Panc1 (cell line): ENCODE data around the gene TIGIT.

ENCODE experiments used
- CTCF ChIP-seq: fragments of 450-650 bp; IDR thresholded peaks from 2 replicates; pipeline ENCODE4 v1.5.1; 2017; ENCODE audit warnings: mild to moderate bottlenecking
- POLR2AphosphoS5 ChIP-seq: IDR thresholded peaks from 2 replicates; pipeline ENCODE4 v1.6.1; 2012; ENCODE audit warnings: mild to moderate bottlenecking, low read depth, low read length, moderate library complexity
- REST ChIP-seq, 2 experiments: IDR thresholded peaks; 2 replicates each; pipeline ENCODE4 v1.6.1; 2011 to 2012; ENCODE audit warnings: low read depth in 2 of 2, control low read depth in 1 of 2, low read length in 1 of 2, mild to moderate bottlenecking in 1 of 2, moderate library complexity in 1 of 2; ENCODE audit not compliant: insufficient read depth in 1 of 2

DNA sequence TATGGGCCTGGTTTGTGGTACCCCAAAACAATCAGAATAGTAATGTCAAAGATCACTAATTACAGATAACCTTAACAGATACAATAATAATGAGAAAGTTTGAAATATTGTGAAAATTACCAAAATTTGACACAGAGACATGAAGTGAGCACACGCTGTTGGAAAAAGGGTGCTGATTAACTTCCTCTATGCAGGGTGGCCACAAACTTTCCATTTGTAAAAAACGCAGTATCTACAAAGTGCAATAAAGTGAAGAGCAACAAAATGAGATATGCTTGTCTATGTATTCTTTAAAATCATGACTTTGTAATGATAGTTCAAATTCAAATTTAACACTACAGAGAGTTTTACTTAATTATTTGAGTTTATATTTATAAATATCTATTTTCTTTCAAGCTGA lies 7.6 kb upstream of the TIGIT start:
- TF ChIP-seq CTCF (no peak), POLR2AphosphoS5 (no peak), REST (IDR thresholded peaks at IDR 0.05; ENCODE audit: insufficient read depth in 1 of 2, low read depth in 2 of 2, low read length in 1 of 2) (no peak)
